Activated CD4-positive, alpha-beta memory T cell treated with anti-CD3 and anti-CD28 coated beads, Interleukin-2, amount 10 ng/mL, durations not matched to agents 7 days and 5 days (primary cell): ENCODE results near the gene PFDN1. TPM values are rescaled to one million over a fixed set of nuclear protein-coding genes. Genes with fewer than 3 reads are reported as not detected.

Source experiments
- total RNA-seq, 2 experiments: library from RNA; stranded (reverse); gene quantifications; one replicate each; pipeline ENCODE4 v1.2.3, GENCODE V29; 2021

Gene PFDN1
- total RNA-seq, 2 experiments from 2014 or later = 52.3 to 55.8 TPM

Other genes with a start within 250 kb of the PFDN1 start
- 10 to 100 TPM; 14.7 to 15.1 TPM for gene PURA, start 189.0 kb downstream of the PFDN1 start, total RNA-seq
- 1 to 10 TPM; 4.8 to 4.9 TPM for gene IGIP, start 177.2 kb downstream of the PFDN1 start, total RNA-seq
- gene CYSTM1, start 127.9 kb downstream of the PFDN1 start, total RNA-seq = 10 to 100 TPM; 20.1 to 22.3 TPM
- 10 to 100 TPM; 67.9 to 69.1 TPM for gene HBEGF, start 43.5 kb upstream of the PFDN1 start, total RNA-seq
- gene SLC4A9, start 57.1 kb upstream of the PFDN1 start, total RNA-seq = under 1 TPM; 0.43 to 0.78 TPM
- gene ANKHD1, start 98.7 kb upstream of the PFDN1 start, total RNA-seq = 100 to 1,000 TPM; 109 to 122 TPM
- gene EIF4EBP3, start 244.6 kb upstream of the PFDN1 start, total RNA-seq = 10 to 100 TPM in 1 of 2 experiments, 1 to 10 TPM in 1; 8.0 to 11.6 TPM